Right renal pelvis (tissue), 4 donors: ENCODE results near the gene PHIP. TPM values are rescaled to one million over a fixed set of nuclear protein-coding genes. Genes with fewer than 3 reads are reported as not detected.

Experiments
- DNase-seq, 4 donors: peaks; one replicate each; pipeline ENCODE4 v3.0.0-alpha.2; 2013; ENCODE audit warnings: low read depth in 4 of 4, low spot score in 3 of 4, missing footprints in 1 of 4
- polyA plus RNA-seq, 4 donors: library from polyadenylated mRNA; unstranded; fragments of 120-200 nt; gene quantifications; one replicate each; pipeline ENCODE4 v1.2.1, GENCODE V29; 2013; ENCODE audit not compliant: insufficient read length in 4 of 4

The PHIP gene
- polyA plus RNA-seq, 4 donors: 48.9 to 61.4 (median 55.8) TPM

- no peak for DNase-seq
These were observed 49.3 kb downstream of the PHIP start for GRCh38 chr6:79028641-79029314.

- no peak for DNase-seq
These were observed 66.1 kb downstream of the PHIP start for GRCh38 chr6:79011940-79012339.

- no peak for DNase-seq
These were observed 67.6 kb downstream of the PHIP start for GRCh38 chr6:79010422-79010821.

GRCh38 chr6:79009819-79010218 lies 68.2 kb downstream of the PHIP start:
- no peak for DNase-seq

- no peak for DNase-seq
These were observed 72.6 kb downstream of the PHIP start for GRCh38 chr6:79005497-79005896.

GRCh38 chr6:79005024-79005423 lies 73.0 kb downstream of the PHIP start:
- DNase-seq: no peak

- no peak for DNase-seq
These were observed 73.8 kb downstream of the PHIP start for GRCh38 chr6:79004239-79004638.

- DNase-seq: no peak
These were observed 76.6 kb downstream of the PHIP start for GRCh38 chr6:79001415-79001814.

- no peak for DNase-seq
These were observed 78.3 kb downstream of the PHIP start for GRCh38 chr6:78999737-79000136.

- DNase-seq: no peak
These were observed 82.1 kb downstream of the PHIP start for GRCh38 chr6:78995946-78996345.

GRCh38 chr6:78995346-78995745 lies 82.7 kb downstream of the PHIP start:
- DNase-seq: no peak

GRCh38 chr6:78993955-78994354 lies 84.1 kb downstream of the PHIP start:
- DNase-seq: no peak

GRCh38 chr6:78989191-78989590 lies 88.9 kb downstream of the PHIP start:
- no peak for DNase-seq

- no peak for DNase-seq
These were observed 91.9 kb downstream of the PHIP start for GRCh38 chr6:78986161-78986560.

GRCh38 chr6:78984225-78984950 lies 93.7 kb downstream of the PHIP start:
- DNase-seq: no peak

- no peak for DNase-seq
These were observed 110.9 kb downstream of the PHIP start for GRCh38 chr6:78967191-78967590.

GRCh38 chr6:78966542-78966941 lies 111.5 kb downstream of the PHIP start:
- DNase-seq: no peak

- no peak for DNase-seq
These were observed 115.6 kb downstream of the PHIP start for GRCh38 chr6:78962448-78962847.

GRCh38 chr6:78954740-78955139 lies 123.3 kb downstream of the PHIP start:
- no peak for DNase-seq

GRCh38 chr6:78953798-78954197 lies 124.3 kb downstream of the PHIP start:
- no peak for DNase-seq

- no peak for DNase-seq
These were observed 125.7 kb downstream of the PHIP start for GRCh38 chr6:78952362-78952761.

GRCh38 chr6:78948785-78949184 lies 129.3 kb downstream of the PHIP start:
- no peak for DNase-seq
